ENCODE data around the gene SYDE1.

SYDE1 gene

GRCh38 chr19:15108845-15109767, 1.9 kb downstream of the SYDE1 start:
- DNase-seq (ENCODE audit: low spot score): no peak

GRCh38 chr19:15109768-15110417, 2.7 kb downstream of the SYDE1 start:
- DNase-seq (ENCODE audit: low spot score): no peak

- DNase-seq (ENCODE audit: low spot score): no peak
Measured at GRCh38 chr19:15110418-15110815, 3.2 kb downstream of the SYDE1 start.

GRCh38 chr19:15111758-15112157, 4.6 kb downstream of the SYDE1 start:
- no peak for DNase-seq (ENCODE audit: low spot score)

GRCh38 chr19:15112385-15112784, 5.2 kb downstream of the SYDE1 start:
- no peak for DNase-seq (ENCODE audit: low spot score)

GRCh38 chr19:15113245-15114152, 6.3 kb downstream of the SYDE1 start:
- DNase-seq (ENCODE audit: low spot score): peak; percentile 16

GRCh38 chr19:15114153-15114540, 6.9 kb downstream of the SYDE1 start:
- DNase-seq (ENCODE audit: low spot score): peak; percentile 50

- no peak for DNase-seq (ENCODE audit: low spot score)
Measured at GRCh38 chr19:15115080-15115479, 7.9 kb downstream of the SYDE1 start.

GRCh38 chr19:15115762-15116615, 8.8 kb downstream of the SYDE1 start:
- no peak for DNase-seq (ENCODE audit: low spot score)

- DNase-seq (ENCODE audit: low spot score): no peak
Measured at GRCh38 chr19:15116856-15117255, 9.7 kb downstream of the SYDE1 start.

GRCh38 chr19:15118248-15118647, 11.0 kb downstream of the SYDE1 start:
- DNase-seq (ENCODE audit: low spot score): no peak

- no peak for DNase-seq (ENCODE audit: low spot score)
Measured at GRCh38 chr19:15118789-15119494, 11.7 kb downstream of the SYDE1 start.

GRCh38 chr19:15120135-15121026, 13.2 kb downstream of the SYDE1 start:
- no peak for DNase-seq (ENCODE audit: low spot score)

GRCh38 chr19:15122331-15123030, 15.3 kb downstream of the SYDE1 start:
- DNase-seq (ENCODE audit: low spot score): no peak

- no peak for DNase-seq (ENCODE audit: low spot score)
Measured at GRCh38 chr19:15123031-15123890, 16.1 kb downstream of the SYDE1 start.

- DNase-seq (ENCODE audit: low spot score): no peak
Measured at GRCh38 chr19:15123900-15124299, 16.7 kb downstream of the SYDE1 start.

GRCh38 chr19:15124572-15125231, 17.5 kb downstream of the SYDE1 start:
- DNase-seq (ENCODE audit: low spot score): peak; percentile 27

All from RKO (cell line).